ENCODE data around the gene GNB3.
A peak's percentile ranks its signal among the peaks of the same experiment; 100 is the strongest.

The GNB3 gene

DNA sequence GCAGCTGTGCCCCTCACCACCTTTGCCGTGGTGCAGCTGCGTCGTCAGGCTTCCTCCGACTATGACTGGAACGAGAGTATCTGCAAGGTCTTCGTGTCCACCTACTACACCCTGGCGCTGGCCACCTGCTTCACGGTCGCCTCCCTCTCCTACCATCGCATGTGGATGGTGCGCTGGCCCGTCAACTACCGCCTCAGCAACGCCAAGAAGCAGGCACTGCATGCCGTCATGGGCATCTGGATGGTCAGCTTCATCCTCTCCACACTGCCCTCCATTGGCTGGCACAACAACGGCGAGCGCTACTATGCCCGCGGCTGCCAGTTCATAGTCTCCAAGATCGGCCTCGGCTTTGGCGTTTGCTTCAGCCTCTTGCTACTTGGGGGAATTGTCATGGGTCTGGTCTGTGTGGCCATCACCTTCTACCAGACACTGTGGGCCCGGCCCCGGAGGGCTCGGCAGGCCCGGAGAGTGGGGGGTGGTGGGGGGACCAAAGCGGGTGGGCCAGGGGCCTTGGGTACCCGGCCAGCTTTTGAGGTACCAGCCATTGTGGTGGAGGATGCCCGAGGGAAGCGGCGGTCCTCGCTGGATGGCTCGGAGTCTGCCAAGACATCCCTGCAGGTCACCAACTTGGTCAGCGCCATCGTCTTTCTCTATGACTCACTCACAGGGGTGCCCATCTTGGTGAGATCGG, 16.5 kb upstream of the GNB3 start:
- DNase-seq: no peak

GRCh38 chr12:6824901-6825381, 15.8 kb upstream of the GNB3 start:
- no peak for DNase-seq

DNA sequence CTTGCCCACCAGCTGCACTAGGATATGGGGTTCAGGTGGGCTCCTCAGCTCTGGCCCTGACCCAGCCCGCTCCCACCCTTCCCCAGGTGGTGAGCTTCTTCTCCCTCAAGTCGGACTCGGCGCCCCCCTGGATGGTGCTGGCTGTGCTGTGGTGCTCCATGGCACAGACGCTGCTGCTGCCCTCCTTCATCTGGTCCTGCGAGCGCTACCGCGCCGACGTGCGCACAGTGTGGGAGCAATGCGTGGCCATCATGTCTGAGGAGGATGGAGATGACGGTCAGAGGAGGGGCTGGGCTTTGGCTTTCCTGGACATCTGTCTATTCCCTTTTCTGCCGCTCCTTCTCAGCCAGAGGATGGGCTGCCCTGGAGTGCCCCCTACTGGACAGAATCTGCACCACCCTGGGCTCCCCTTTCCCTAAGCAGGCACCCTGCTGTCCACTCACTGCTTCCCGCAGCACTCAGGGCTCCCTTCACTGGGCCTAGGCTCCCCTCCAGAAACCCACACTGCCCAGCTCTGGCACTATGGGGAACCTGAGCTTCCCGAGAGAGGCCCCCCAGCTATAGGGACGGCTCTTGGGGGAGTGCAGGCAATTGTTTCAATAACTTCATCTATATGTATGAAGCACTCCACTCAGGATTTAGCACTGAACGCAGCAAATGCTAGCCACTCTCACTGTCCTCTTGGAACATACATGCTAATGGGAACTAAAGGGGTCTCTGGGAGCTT, 15.2 kb upstream of the GNB3 start:
- DNase-seq: peak; percentile 11

GRCh38 chr12:6826125-6826733, 14.5 kb upstream of the GNB3 start:
- DNase-seq: no peak

GRCh38 chr12:6826734-6827436, 13.8 kb upstream of the GNB3 start:
- no peak for DNase-seq

DNA sequence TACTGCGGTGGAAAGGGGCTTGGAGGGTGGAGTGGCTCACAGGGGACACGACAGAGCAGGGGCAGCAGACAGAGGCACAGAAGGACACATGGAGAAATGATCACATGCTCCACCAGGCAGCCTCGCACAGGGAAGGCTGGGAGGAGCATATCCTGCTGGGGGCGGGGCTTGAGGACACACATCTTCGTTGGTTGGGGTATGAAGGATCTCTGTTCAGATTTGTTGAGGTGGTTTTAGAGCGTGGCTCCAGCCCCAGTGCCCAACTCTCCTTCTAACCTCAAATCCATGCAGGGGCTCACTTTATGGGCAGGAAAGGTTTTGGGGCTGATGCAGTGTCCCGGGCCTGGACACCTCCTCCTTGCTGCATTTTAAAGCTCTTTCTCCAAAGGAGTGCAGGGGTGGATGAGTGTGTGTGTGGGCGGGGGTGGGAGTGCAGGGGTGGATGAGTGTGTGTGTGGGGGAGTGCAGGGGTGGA, 13.3 kb upstream of the GNB3 start:
- DNase-seq: peak; percentile 70

- no peak for DNase-seq
These were observed 12.5 kb upstream of the GNB3 start, which contains the start of gene P3H3 for GRCh38 chr12:6827982-6828780. Gene P3H3, plus strand, starts transcription at chr12:6828407. Its CDS starts 34 bp downstream, at chr12:6828441.

- no peak for DNase-seq
These were observed 11.8 kb upstream of the GNB3 start for GRCh38 chr12:6828781-6829535.

GRCh38 chr12:6829536-6830220, 11.0 kb upstream of the GNB3 start:
- DNase-seq: no peak

GRCh38 chr12:6830286-6830890, 10.3 kb upstream of the GNB3 start:
- DNase-seq: no peak

GRCh38 chr12:6830999-6831398, 9.7 kb upstream of the GNB3 start:
- DNase-seq: no peak

DNA sequence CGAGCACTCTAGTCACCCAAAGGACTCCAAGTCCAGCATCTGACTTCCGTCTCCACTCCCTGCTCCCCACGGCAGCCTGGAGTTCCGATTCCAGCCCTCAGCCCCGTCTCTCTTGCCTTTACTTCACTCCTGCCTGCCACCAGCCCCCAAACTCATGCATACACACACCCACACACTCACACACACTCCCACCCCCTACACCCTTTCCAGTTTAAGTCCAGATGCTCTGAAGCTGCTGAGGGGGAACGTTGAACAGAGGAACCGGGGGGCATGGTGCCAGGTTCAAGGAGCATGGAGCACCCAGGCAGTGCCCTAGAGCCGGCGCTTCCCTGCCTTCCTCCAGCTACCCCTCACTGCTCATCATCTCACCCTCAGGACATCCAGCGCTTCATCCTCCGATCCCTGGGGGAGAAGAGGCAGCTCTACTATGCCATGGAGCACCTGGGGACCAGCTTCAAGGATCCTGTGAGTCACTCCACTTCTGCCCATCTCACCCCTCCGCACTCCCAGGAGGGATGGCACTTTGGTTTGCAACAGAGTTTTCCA, 9.2 kb upstream of the GNB3 start:
- DNase-seq: no peak

GRCh38 chr12:6832125-6832524, 8.6 kb upstream of the GNB3 start:
- no peak for DNase-seq

GRCh38 chr12:6833189-6833890, 7.4 kb upstream of the GNB3 start:
- DNase-seq: no peak

- DNase-seq: no peak
These were observed 6.5 kb upstream of the GNB3 start for GRCh38 chr12:6834254-6834653.

DNA sequence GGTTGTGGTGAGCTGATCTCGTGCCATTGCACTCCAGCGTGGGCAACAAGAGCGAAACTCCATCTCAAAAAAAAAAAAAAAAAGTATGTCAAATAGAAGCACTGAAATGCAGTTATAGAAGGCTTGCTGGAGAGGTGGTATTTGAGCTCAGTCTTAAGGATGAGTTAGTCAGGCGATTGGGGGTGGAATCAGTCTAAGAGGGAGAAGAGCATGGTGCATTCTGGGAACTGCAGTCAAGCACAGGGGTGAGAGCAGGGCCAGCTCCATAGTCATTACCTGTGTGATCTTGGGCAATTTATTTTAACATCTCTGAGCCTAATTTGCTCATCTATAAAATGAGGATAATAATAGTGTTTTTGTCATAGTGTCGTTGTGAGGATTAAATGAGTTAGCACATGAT, 5.9 kb upstream of the GNB3 start:
- DNase-seq: no peak

DNA sequence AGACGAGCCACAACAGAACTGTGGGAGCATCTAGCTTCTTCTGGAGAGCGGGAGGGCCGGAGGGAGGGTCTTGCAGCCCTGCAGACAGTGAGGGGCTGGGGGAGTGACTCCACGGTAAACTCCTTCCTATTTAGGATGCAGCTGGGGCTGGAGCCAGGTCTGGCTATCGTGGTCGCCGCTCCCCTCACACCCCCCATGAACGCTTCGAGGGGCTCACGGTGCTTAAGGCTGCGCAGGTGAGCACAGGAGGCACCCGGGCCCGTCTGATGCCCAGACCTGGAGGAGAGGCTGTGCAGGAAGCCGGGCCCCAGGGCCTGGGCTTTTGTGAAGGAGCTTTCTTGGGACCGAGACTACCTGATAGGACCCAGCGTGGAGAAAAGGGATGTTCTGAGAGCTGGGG, 3.9 kb upstream of the GNB3 start:
- DNase-seq: no peak

GRCh38 chr12:6837370-6838060, 3.2 kb upstream of the GNB3 start:
- no peak for DNase-seq

- no peak for DNase-seq
These were observed 1.9 kb upstream of the GNB3 start for GRCh38 chr12:6838854-6839253.

Measured in NCI-H1436 treated with DMSO at 0.1 percent for 48 hours (cell line).